Stimulated activated naive CD8-positive, alpha-beta T cell treated with anti-CD3 and anti-CD28 coated beads, Interleukin-15, Interleukin-2, amounts not matched to agents 100 U/mL and 50 U/mL, for 24 hours (primary cell): ENCODE data around the gene CLDN25.

ENCODE experiments used
- ATAC-seq: fragments of 150-1000 bp; cut with Tn5 transposase; one replicate; pipeline ENCODE4 v1.10.0; 2021
- DNase-seq: peaks from one replicate; pipeline ENCODE4 v3.0.0; 2021

The CLDN25 gene

GRCh38 chr11:113808931-113809330 is 29.3 kb downstream of the CLDN25 start:
- DNase-seq: no peak
- ATAC-seq: no peak

DNA sequence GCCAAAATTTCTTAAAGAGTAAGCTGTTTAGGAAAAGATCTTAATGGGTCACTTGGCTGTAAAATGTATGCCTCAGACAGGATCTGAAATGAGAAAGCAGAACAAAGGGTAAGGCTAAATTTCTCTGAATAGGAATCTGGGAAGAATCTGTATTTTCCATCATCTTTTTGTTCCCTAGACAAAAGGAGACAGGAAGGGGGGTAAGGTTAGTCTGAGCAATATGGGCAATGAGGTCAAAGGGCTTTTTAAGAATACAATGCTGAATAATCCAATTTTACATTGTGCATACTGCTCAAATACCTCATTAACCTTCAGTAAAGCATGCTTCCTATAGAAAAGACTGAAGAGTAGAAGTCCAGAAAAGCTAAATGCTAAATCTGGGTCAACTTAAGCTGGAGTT is 34.6 kb downstream of the CLDN25 start:
- no peak for ATAC-seq

GRCh38 chr11:113817162-113817561 is 37.6 kb downstream of the CLDN25 start:
- no peak for ATAC-seq
- DNase-seq: no peak

More for the DNA sequence above, 34.6 kb downstream of the CLDN25 start:
- no peak for DNase-seq

DNA sequence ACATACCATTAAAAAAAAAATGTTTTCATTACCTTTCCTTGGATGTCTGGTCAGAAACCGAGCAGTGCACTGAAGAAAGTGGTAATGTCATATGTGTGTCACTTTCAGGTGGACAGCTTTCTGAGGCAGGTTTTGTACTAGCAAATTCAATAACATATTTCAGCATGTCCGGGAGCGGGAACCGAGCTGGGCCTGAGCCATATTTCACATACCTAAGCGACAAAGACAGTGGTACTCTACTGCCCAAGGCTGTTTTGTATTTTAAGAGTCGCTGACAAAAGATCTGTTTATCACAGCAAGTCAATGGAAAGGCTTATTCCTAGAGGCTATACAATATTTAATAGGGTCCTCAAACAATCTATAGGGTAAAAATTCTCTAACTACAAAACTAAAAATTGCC is 38.0 kb downstream of the CLDN25 start:
- no peak for ATAC-seq
- no peak for DNase-seq

DNA sequence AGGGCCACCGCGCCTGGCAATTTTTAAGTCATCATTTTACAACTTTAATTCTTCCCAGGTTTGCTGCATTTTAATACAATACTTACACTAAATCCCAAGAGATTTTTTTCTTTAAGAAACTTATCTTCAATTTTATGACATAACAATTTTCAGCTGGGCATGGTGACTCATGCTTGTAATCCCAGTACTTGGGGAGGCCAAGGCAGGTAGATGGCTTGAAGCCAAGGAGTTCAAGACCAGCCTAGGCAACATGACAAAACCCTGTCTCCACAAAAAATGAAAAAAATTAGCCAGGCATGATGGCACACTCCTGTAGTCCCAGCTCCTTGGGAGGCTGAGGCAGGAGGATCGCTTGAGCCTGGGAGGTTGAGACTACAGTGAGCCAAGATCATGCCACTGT is 38.8 kb downstream of the CLDN25 start:
- DNase-seq: no peak

DNA sequence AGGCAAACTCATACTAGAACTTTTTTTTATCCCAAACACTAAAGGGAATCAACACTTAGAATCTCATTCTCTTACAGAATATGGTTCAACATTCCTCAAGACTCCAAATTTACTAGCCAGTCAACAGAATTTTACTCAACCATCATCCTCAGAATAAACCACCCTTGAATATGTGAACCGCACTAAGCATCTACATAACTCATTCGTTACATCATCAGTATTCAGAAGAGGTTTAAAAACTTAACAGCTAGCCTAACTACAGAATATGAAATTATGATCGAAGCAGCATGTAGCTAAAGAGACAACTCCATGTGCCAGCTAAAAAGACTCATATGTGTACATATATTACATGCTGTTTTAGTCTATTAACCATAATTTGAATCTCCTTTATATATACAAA is 47.9 kb downstream of the CLDN25 start:
- DNase-seq (no peak), ATAC-seq (no peak)

More for the DNA sequence above, 38.8 kb downstream of the CLDN25 start:
- no peak for ATAC-seq

- ATAC-seq: no peak
- no peak for DNase-seq
These were observed 48.6 kb downstream of the CLDN25 start for GRCh38 chr11:113828191-113828590.

DNA sequence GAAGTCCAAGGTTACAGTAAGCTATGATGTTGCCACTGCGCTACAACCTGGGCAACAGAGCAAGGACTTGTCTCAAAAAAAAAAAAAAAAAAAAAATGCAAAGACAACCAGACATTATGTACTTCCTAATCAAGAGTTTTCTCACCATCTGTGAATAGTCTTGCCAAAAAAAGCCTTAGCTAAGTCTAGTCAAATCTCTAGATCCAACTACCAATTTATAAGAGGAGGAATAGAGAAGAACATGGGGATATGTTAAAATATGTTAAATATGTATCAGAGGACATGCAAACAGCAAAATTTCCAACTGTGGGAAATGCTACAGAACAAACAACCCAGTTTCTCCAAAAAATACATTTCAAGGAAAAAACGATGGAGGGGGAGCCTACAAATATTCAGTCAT is 50.2 kb downstream of the CLDN25 start:
- DNase-seq: no peak
- ATAC-seq: no peak
